HepG2 (cell line): ENCODE data around the gene NFXL1. TPM values are rescaled to one million over a fixed set of nuclear protein-coding genes. Genes with fewer than 3 reads are reported as not detected.

ENCODE experiments used
- ATAC-seq: fragments of 200-7000 bp; cut with Tn5 transposase; 3 replicates; pipeline ENCODE4 v1.9.1; 2020; ENCODE audit warnings: mild to moderate bottlenecking, moderate library complexity
- BruUV-seq: library from RNA; stranded (reverse); fragments of 400-500 nt; replicated peaks from 2 replicates; lab custom pipeline; 2021; lab: Mats Ljungman, UMichigan
- CTCF ChIA-PET: fragments of 300-600 bp; formaldehyde crosslinking; extraction: SDS; loops from one replicate; lab custom pipeline; 2021; ENCODE audit warnings: low total read pairs, inconsistent platforms, low intra/inter-chr PET ratio; lab: Yijun Ruan, JAX
- POLR2A ChIA-PET: fragments of 350-600 bp; sonication (Branson Sonifier 250); formaldehyde crosslinking; loops from one replicate; lab custom pipeline; 2020; ENCODE audit warnings: antibody characterized with exemption, inconsistent platforms; lab: Yijun Ruan, JAX
- DNase-seq: peaks from one replicate; pipeline ENCODE4 v3.0.0-alpha.2; 2015; ENCODE audit warnings: low spot score
- FAIRE-seq: peaks from 3 replicates; lab custom pipeline; 2011; peaks lifted over from hg19 to GRCh38; lab: Jason Lieb, UNC
- H2AFZ ChIP-seq: one replicate; pipeline ENCODE4 v1.6.1; 2011; ENCODE audit warnings: low read length, inconsistent platforms
- H3K27ac ChIP-seq: fragments of 300-600 bp; 3 replicates; pipeline ENCODE4 v1.8.0; 2011; ENCODE audit warnings: mixed run types, mild to moderate bottlenecking, mixed read lengths, low read length, inconsistent platforms; ENCODE audit not compliant: insufficient read depth; ENCODE audit errors: extremely low read length
- H3K27me3 ChIP-seq, 2 experiments: fragments of 200-600 bp in 1 of 2; 2 replicates in 1 of 2; 3 replicates in 1 of 2; pipeline versions ENCODE4 v1.6.0 to v1.8.0; 2011; ENCODE audit warnings: low read length in 2 of 2, mild to moderate bottlenecking in 2 of 2, moderate library complexity in 2 of 2, inconsistent platforms in 1 of 2; ENCODE audit not compliant: insufficient read depth in 2 of 2, control insufficient read depth in 1 of 2
- H3K36me3 ChIP-seq, 2 experiments: fragments of 200-600 bp in 1 of 2; replicated peaks in 1 of 2; 2 replicates in 1 of 2; 3 replicates in 1 of 2; pipeline versions ENCODE4 v1.5.1 to v1.8.0; 2011; ENCODE audit warnings: low read length in 2 of 2, inconsistent platforms in 1 of 2; ENCODE audit not compliant: insufficient read depth in 2 of 2, control insufficient read depth in 1 of 2
- H3K4me1 ChIP-seq: 2 replicates; pipeline ENCODE4 v1.5.1; 2012; ENCODE audit warnings: low read length, inconsistent platforms; ENCODE audit not compliant: insufficient read depth
- H3K4me2 ChIP-seq: 2 replicates; pipeline ENCODE4 v1.6.0; 2011; ENCODE audit warnings: low read depth, low read length, inconsistent platforms
- H3K4me3 ChIP-seq, 3 experiments: fragments of 200-600 bp in 1 of 3; sonication (generic), shearing (Covaris generic) in 1 of 3; replicated peaks in 1 of 3; 2 replicates each; pipeline ENCODE4 v1.5.1; 2011 to 2016; ENCODE audit warnings: low read length in 3 of 3, inconsistent platforms in 2 of 3, low read depth in 2 of 3, mild to moderate bottlenecking in 2 of 3, control low read depth in 1 of 3, mixed read lengths in 1 of 3; ENCODE audit not compliant: insufficient read depth in 1 of 3
- H3K79me2 ChIP-seq: one replicate; pipeline ENCODE4 v1.6.1; 2011; ENCODE audit warnings: low read length, inconsistent platforms; ENCODE audit not compliant: insufficient read depth
- H3K9ac ChIP-seq: 2 replicates; pipeline ENCODE4 v1.6.0; 2011; ENCODE audit warnings: mild to moderate bottlenecking, low read depth, low read length, inconsistent platforms; ENCODE audit not compliant: insufficient read depth
- H3K9me3 ChIP-seq: 2 replicates; pipeline ENCODE4 v1.5.1; 2012; ENCODE audit warnings: mild to moderate bottlenecking, low read length
- H4K20me1 ChIP-seq: 2 replicates; pipeline ENCODE4 v1.6.0; 2011; ENCODE audit warnings: inconsistent platforms, mild to moderate bottlenecking, low read length, moderate library complexity; ENCODE audit not compliant: insufficient read depth
- MAFG ChIP-seq: sonication (generic); formaldehyde crosslinking; IDR thresholded peaks from 2 replicates; pipeline ENCODE4 v1.5.1; 2020; ENCODE audit warnings: mild to moderate bottlenecking, missing genetic modification reagents
- MED8 ChIP-seq: sonication (generic); formaldehyde crosslinking; IDR thresholded peaks from 2 replicates; pipeline ENCODE4 v1.8.1; 2023; ENCODE audit warnings: mild to moderate bottlenecking, missing genetic modification reagents; ENCODE audit not compliant: insufficient replicate concordance
- NCOA5 ChIP-seq: sonication (generic); formaldehyde crosslinking; IDR thresholded peaks from 2 replicates; pipeline ENCODE4 v1.4.0; 2020; ENCODE audit warnings: missing genetic modification reagents
- NFYC ChIP-seq: IDR thresholded peaks from 2 replicates; pipeline ENCODE4 v1.6.1; 2016; ENCODE audit warnings: missing genetic modification reagents, missing compliant biosample characterization
- SRF ChIP-seq: IDR thresholded peaks from 2 replicates; pipeline ENCODE4 v1.6.1; 2011; ENCODE audit warnings: mild to moderate bottlenecking, low read depth, low read length, moderate library complexity
- STAT5B ChIP-seq: sonication (generic); formaldehyde crosslinking; IDR thresholded peaks from 2 replicates; pipeline ENCODE4 v1.4.0; 2020; ENCODE audit warnings: missing genetic modification reagents
- ZNF317 ChIP-seq: sonication (generic); formaldehyde crosslinking; IDR thresholded peaks from 2 replicates; pipeline ENCODE4 v1.5.0; 2020; ENCODE audit warnings: mild to moderate bottlenecking, missing genetic modification reagents
- ZNF337 ChIP-seq: sonication (generic); formaldehyde crosslinking; IDR thresholded peaks from 2 replicates; pipeline ENCODE4 v1.5.1; 2020; ENCODE audit warnings: missing genetic modification reagents, low read depth, mild to moderate bottlenecking, borderline replicate concordance
- ZNF710 ChIP-seq: sonication (generic); formaldehyde crosslinking; IDR thresholded peaks from 2 replicates; pipeline ENCODE4 v1.5.0; 2020; ENCODE audit warnings: mild to moderate bottlenecking, missing genetic modification reagents, borderline replicate concordance
- WGBS: methylation state at CpG from one replicate; pipeline ENCODE4 v1.1.6; 2017; ENCODE audit warnings: low lambda C conversion rate; 5-methylcytosine and 5-hydroxymethylcytosine counted together
- in situ Hi-C: cut with HindIII; loops from 2 replicates; pipeline ENCODE4 v1.10.0; 2017; ENCODE audit warnings: low pct_unique_long_range_greater_than_20kb; ENCODE audit not compliant: extremely low pct_ligation_motif_present
- intact Hi-C: fragments of 100-400 bp; cut with micrococcal nuclease; formaldehyde crosslinking; loops from one replicate; pipeline ENCODE4 v1.10.0; 2022; ENCODE audit not compliant: unreplicated experiment
- polyA plus RNA-seq, 8 experiments: library from polyadenylated mRNA; depleted of rRNA in 3 of 8; stranded (reverse) in 7 of 8; unstranded in 1 of 8; fragments of >200 nt; fragmentation: Illumina TruSeq in 4 of 8; extraction: Trizol in 4 of 8; gene quantifications; 2 replicates each; pipeline versions ENCODE4 v1.2.1 to v1.2.3, GENCODE V29; 2011 to 2016; ENCODE audit warnings: low read depth in 4 of 8, missing spikeins in 1 of 8, mixed read lengths in 1 of 8; ENCODE audit not compliant: insufficient read depth in 1 of 8
- total RNA-seq, 5 experiments: library from RNA; depleted of rRNA; stranded (reverse); fragments of >200 nt; fragmentation: Illumina TruSeq; extraction: Trizol; gene quantifications; 2 replicates each; pipeline ENCODE4 v1.2.3, GENCODE V29; 2016; ENCODE audit warnings: low read depth in 1 of 5
- TF ChIP-seq, protein P1 (sequence below): sonication (generic); formaldehyde crosslinking; IDR thresholded peaks from 2 replicates; pipeline ENCODE4 v1.4.0; 2020; ENCODE audit warnings: missing genetic modification reagents, mild to moderate bottlenecking, borderline replicate concordance

Gene NFXL1
- total and polyA plus RNA-seq, 2 of the 13 experiments (the other 11 are each of a cell fraction or from before 2014, with no cell fraction given), result 12.0 to 18.6 TPM

GRCh38 chr4:47840291-47840690 is 74.1 kb downstream of the NFXL1 start:
- no peak overlapping the region for H2AFZ ChIP-seq
- H3K4me2 ChIP-seq, result no peak overlapping the region
- ATAC-seq, result no peak
- WGBS, result 100% methylated on average over 1 of the region's 1 CpG
- H3K4me1 ChIP-seq, result peaks cover 21% of the 10 kb centered on the region
- H3K27me3 ChIP-seq, result no peaks in the 10 kb centered on the region
- intact Hi-C loops, result no loop called here
- no peak overlapping the region for H3K4me3 ChIP-seq
- H3K79me2 ChIP-seq, result no peaks in the 10 kb centered on the region
- BruUV-seq, result no TSS peak
- no peak for DNase-seq
- POLR2A ChIA-PET, result no interaction called here
- H4K20me1 ChIP-seq, result no peaks in the 10 kb centered on the region; the same call in 1 of the 2 replicates
- H3K36me3 ChIP-seq, result peaks cover 2 to 21% of the 10 kb centered on the region in 2 experiments; a peak in 4 of 5 replicates
- no peak overlapping the region for H3K9ac ChIP-seq
- TF ChIP-seq NCOA5 (CRISPR knock-in tag) (no peak), MAFG (CRISPR knock-in tag) (no peak), STAT5B (CRISPR knock-in tag) (no peak), NFYC (no peak), ZNF710 (CRISPR knock-in tag) (no peak), SRF (no peak), ZNF317 (no peak), ZNF337 (no peak), MED8 (CRISPR knock-in tag) (no peak)
- TF ChIP-seq, protein P1, sequence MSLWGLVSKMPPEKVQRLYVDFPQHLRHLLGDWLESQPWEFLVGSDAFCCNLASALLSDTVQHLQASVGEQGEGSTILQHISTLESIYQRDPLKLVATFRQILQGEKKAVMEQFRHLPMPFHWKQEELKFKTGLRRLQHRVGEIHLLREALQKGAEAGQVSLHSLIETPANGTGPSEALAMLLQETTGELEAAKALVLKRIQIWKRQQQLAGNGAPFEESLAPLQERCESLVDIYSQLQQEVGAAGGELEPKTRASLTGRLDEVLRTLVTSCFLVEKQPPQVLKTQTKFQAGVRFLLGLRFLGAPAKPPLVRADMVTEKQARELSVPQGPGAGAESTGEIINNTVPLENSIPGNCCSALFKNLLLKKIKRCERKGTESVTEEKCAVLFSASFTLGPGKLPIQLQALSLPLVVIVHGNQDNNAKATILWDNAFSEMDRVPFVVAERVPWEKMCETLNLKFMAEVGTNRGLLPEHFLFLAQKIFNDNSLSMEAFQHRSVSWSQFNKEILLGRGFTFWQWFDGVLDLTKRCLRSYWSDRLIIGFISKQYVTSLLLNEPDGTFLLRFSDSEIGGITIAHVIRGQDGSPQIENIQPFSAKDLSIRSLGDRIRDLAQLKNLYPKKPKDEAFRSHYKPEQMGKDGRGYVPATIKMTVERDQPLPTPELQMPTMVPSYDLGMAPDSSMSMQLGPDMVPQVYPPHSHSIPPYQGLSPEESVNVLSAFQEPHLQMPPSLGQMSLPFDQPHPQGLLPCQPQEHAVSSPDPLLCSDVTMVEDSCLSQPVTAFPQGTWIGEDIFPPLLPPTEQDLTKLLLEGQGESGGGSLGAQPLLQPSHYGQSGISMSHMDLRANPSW, result no peak
- TF ChIP-seq, all 625 proteins: peak for 0
- Histone ChIP-seq H3K9me3 (no peaks in the 10 kb centered on the region), H3K27ac (no peak overlapping the region)
- CTCF ChIA-PET, result interaction anchor here (1.4 kb wide), 1 partner anchor 154 kb away, joined by 3 read pairs; no protein-coding TSS in a partner anchor
- in situ Hi-C loops, result no loop called here
- no peak for FAIRE-seq
